HuH-7.5 (cell line): Measurements from ENCODE around the gene BTBD9.

Source experiments
- DNase-seq: peaks from one replicate; pipeline ENCODE4 v3.0.0; 2011; ENCODE audit warnings: low spot score

BTBD9 gene

DNA sequence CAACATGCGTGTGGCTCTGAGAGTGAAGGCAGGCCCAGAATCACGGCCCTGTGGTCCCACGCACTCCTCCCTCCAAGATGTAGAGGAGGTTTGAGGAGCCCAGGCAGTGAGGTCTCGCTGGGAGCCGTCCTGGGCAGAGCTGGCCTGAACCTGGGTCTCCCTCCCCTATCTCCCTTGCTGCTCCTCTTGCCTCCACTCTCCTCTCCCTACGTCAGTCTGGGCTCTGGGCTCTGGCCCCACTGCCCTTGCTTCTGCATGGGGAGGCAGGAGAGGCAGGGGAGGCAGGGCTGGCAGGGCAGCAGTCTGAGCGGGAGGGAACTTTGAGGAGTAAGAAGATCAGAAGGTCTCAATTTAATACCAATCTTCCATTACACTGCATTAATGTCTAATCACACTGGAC lies 445.1 kb downstream of the BTBD9 start:
- DNase-seq = no peak

DNA sequence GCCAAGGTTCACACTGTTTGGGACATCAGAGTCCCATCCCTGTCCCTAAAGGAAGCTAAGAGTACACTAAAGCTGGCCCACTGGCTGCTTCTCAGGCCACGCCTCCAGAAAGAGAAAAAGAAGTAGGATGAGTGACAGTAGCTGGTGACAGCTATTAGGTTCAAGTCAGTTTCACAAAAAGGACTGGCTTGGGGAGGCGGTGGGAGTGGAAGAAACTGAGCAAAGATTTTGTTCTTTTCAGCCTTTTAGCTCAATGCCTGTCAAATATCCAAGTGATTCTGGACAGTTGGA lies 445.5 kb downstream of the BTBD9 start:
- no peak for DNase-seq

DNA sequence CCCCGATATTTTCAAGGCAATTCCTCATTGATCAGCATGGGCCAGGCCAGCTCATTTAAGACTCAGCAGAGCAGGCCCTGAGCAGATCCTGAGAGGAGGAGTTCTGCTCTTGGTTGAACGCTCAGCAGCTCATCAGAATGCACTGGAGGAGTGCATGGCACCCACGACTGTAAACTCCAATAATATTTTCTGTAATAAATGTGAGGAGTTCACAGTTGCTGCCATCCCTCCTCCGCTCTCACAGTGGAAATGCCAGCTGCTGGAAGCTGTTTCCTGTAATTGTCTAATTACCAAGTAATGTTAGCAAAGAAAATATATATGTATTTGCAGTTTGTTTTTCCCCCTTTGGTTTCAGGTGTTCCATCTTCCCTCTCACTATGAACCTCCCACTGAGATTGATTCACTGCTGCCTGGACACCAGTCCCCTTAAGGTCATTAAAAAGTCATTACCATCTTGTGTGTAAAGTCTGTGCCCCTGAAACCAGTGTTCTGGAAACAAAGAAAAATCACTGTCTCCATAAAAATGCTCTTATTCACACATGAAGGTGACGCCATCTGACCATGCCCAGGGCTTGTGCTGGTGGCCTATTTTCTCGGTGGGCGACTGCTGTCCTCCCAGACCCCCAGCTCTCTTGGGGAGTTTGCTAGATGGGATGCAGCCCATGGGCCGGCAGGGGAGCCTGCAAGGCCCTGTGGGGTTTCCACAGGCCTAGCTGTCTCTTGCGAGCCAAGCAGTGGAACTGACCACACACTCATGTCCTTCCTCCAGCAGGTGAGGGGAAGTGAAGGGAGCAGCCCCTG lies 446.0 kb downstream of the BTBD9 start:
- no peak for DNase-seq

DNA sequence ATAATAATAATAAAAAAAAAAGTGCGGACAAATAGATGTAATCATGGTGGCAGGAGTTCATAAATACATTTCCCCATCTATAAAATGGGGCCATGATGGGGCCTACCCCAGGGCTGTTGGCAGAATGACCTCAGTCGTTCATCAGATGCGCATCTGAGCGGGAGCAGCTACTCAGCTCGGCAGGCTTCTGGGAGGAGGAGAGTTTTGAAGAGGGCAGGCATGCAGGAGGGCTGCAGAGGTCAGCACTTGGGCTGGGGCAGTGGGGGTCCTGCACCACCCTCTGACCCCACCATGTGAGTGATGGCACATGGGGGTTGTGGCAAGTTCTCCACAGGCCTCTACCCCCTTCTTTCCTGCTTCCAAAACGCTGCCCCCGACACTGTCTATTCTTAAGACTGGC lies 446.7 kb downstream of the BTBD9 start:
- DNase-seq = no peak

DNA sequence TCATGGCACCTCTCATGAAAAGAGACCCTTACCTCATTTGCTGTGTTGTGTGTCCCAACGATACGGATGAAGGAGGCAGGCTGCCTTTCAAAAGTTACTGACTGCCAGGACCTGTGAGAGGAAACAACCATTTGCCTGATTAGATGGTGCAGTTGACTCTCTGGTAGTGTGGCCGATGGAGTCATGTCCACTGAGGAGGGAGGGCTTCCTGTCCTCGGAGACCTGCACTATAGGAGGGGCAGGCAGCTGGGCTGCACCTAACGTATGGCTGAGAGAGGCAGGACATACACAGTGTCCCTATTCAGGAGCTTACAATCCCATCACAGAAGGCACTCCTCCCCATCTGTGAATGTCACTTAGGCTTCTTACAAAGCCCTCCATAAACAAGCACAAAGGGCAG lies 447.2 kb downstream of the BTBD9 start:
- DNase-seq = no peak

DNA sequence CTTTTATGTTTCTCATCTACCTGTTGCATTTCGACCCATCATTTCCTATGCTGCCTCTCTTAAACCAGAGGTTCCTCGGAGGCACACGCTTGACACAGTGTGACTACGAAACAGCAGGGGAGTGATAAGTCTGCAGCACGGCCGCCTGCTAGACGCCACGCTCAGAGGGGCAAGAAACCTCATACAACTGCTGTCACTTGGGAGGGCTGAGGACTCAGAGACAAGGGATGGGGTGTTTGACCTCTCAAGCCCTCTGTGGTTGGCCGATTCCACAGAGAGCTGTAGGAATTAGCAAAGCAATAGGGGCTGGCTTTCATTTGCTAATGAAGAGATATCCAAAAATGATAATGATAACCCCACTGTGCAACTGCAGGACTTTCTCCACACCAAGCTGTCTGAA lies 447.7 kb downstream of the BTBD9 start:
- no peak for DNase-seq

DNA sequence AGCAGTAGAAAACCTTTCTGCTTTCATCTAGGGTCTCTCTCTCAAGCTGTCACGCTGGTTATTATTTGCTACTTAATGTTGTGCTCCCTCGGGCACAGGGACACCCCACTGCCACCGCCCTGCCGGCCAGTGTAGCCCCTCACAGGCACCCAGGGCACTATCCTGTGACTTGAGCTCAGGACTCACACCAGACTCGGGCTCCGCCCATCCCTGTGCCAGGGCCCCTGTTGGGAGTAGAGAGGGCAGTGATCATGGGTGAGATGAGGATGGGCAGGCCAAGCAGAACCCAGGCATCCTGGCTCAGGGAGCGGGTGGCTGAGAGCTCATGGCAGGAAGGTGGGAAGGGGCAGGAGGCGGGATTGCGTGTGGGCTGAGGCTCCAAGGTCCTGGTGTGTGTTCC lies 448.3 kb downstream of the BTBD9 start:
- DNase-seq = no peak

DNA sequence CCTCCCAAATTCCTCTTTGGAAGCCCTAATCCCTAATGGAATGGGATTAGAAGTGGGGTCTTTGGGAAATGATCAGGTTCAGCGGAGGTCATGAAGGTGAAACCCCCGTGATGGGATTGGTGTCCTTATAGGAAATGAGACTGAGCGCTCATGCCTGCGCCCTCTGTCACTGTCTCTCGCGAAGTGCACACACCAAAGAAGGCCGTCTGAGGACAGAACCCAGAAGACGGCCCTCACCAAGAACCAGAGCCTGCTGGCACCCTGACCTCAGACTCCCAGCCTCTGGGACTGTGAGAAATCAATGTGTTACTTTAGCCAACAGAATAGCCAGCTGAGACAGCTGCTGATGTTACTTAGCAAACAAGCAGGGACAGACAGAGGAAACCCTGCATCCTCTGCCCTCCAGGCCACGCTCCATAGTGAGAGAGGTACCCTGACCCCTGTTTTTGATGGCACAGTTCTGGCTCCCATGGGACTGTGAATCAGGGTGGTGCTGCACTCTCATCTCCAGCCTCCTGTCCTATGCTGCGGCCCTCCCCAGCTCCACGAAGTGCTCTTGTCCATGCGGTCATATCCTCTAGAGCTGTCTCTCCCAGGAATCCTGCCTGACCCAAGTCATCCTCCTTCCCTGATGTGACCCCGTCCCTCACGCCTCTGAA lies 450.9 kb downstream of the BTBD9 start:
- DNase-seq = no peak

DNA sequence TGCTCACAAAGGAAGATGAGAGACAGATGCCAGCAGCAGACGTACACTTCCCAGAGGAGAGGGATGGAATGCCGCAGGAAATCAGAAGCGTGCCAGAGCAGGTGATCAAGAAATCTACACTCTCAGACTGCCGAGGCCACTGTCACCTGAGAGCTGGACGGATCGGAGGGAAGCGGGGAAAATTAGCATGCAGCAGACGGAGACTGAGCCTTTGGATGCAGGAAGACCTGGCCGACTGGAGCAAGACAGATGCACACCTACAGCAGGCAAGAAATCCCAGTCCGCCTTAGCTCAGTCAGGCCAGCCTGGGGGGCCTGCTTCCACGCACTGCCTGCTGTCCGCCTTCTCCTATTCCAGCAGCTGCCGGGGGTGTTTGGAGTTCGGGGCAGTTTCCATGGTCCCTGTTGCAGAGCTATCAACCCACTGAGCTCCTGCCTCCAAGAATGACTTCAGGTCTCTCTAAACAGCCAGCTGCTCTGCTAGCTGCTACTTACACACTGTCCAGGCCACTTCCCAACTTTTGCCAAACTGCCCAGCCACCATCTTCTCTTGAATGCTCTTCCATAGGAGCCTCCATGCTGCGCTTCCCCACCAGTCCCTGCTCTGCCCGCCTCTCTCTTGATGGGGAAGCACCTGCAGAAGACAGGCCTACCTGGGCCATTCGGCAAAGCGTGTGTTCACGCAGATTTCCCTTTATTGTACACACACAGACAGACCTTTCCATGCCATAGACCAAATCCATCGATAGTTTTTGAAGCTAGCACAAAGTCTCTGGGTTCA lies 451.7 kb downstream of the BTBD9 start:
- DNase-seq = no peak

DNA sequence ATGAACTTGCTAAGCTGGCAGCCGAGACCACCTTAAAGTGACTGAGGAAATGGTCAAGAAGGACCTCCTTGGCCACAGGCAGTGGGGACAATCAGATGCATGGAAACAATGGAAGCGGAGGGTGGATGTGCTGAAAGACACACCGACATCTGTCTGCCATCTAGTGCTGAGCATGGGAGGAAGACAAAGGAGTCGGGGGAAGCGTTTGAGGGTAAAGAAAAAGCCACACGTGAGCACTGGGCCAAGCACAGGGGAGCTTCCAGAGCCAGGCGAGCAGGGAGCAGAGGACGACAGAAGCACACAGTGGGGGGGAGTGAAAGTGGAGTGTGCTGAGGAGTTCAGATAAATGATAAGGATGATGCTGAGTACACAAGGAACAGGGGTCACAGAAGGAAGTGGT lies 452.4 kb downstream of the BTBD9 start:
- no peak for DNase-seq

DNA sequence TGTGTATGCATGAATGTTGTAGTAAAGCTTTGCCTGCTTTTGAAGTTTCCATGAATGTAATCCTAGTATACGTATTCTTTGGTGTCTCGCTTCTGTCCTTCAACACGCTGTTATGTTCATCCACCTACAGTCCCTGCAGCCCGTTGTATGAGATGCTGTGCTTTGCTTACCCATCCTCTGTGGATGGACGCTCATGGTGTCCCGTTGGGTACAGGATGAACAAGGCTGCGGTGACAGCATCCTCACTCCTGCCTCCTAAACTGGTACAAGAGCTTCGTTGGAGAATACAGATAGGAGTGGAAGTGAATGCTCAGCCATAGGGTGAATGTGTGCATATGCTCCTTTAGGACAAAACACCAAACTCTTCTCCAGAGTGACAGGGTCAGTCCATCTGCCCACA lies 454.0 kb downstream of the BTBD9 start:
- no peak for DNase-seq

DNA sequence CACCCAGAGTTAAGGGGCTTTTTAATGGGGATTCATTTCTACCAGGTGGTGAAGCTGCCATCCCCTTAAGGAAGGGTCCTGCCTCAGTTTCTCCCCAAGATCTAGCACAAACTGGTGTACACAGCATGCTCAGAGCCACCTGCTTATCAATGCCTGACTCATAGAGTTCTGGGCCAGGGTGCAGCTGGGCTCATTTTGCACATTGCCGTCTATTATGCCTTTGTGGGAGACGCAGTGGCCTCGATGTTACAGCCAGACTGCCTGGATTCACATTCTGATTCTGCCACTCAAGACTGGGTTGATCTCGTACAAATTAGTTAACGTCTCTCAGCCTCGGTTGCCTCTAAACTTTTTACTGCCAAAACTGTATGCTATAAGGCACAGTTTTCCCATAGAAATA lies 454.5 kb downstream of the BTBD9 start:
- no peak for DNase-seq

DNA sequence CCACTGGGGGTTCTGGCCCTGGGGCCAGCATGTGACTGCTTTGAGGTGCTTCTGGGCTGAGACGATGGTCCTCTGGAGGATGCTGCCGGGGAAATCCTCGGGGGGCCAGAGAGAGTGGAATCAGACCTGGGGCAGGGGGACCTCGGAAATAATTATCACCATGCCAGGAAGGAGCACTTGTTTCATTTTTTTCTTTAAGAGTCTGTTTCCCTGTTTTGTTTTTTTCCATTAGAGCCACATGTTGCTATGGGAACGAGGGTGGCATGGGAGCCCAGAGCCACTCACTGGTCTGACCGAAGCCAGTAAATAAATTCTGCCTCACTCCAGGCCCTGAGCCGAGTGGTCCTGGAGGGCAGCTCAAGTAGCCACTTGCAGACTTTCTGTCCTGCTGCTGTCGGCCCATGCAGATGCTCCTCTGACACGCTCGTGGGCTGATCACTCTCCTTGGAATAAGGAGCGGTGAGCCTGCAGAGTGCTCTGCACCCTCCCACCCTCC lies 455.1 kb downstream of the BTBD9 start:
- DNase-seq = no peak

DNA sequence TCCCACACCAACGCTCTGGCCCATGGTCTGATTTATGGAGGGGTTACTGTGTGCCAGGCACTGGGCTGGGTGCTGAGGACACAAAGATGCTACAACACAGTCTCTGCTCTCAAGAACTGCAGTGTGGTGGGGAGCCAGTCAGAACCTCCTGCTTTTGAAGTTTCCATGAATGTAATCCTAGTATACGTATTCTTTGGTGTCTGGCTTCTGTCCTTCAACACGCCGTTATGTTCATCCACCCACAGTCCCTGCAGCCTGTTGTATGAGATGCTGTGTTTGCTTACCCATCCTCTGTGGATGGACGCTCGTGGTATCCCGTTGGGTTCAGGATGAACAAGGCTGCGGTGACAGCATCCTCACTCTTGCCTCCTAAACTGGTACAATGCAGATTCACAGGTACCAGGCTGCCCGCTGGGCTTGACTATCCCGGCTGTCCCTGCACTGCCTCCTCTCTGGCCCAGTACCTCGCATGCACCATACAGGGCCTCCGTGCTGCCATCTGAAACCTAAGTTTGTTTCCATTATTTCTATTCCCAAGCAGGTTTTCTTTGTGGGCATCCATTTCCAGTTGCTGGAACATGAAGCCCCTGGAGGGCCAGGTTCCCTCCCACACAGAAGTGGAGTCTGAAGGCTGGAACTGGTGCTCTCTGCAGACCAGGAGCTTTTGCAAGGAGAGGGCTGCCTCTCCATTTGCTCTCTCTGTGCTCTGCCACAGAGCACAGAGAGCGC lies 455.7 kb downstream of the BTBD9 start:
- DNase-seq = no peak

DNA sequence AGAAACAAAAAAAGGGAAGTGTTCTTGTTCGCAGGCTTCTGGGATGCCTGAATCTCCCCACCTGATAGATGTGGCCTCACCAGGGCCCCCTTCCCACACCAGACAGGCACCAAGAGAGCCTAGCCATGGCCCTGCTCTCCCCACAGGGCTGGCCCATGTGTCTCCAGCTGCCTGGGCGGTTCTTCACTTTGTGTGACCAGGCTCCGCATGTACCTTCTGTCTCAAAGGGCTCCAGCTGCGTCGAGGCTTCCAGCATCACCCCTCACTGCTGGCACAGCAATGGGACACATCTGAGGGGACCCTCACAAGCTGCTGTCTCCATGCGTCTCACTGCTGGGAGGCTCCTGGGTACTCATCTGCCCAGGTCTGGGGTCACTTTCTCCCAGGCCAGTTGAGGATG lies 457.3 kb downstream of the BTBD9 start:
- DNase-seq = no peak

DNA sequence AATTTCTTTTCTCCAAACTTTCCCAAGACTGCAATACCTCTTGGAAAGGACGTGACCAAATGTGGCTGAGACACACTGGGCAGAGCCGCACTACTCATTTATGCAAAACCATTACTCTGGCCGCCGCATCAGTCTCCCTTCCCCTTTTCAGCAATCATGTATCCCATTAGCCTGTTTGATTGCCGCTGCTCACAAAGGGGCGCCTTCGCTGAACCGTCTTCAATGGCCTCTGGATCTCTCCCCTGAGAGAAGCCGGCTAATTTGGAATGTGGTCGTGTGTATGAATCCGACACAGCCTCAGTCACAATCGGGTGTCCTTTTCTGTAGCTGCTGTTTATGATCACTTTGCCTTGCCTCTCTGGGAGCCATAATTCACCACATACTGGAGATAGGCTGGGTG lies 459.1 kb downstream of the BTBD9 start:
- no peak for DNase-seq

DNA sequence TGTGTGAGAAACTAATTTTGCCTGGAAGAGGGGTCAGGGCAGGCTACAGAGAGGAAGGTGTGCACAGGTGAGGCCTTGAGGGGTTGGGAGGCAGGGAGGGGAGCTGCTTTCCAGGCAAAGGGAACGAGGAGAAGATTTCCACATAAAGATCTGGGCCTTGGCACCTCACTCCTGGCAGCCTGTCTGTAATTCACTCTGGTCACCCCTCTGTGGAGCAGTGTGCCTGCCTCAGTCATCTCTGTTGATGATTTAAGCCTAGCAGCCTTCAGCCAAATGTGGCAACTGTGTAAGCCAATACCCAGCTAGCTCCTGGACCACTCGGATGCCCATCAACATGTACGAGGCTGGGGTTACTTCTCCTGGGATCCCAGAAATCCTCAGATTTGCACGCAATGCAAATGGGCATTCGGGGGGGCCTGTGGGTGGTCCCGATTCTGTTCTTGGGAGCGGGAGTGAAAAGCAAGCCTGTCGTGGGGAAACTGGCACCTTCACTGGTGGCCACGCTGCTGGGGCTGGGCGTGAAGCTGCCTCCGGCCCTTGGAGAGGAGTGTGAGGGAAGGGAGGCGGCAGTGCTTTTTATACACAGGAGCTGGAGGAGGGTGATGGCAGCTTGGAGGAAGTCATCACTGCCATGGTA lies 459.8 kb downstream of the BTBD9 start:
- no peak for DNase-seq

DNA sequence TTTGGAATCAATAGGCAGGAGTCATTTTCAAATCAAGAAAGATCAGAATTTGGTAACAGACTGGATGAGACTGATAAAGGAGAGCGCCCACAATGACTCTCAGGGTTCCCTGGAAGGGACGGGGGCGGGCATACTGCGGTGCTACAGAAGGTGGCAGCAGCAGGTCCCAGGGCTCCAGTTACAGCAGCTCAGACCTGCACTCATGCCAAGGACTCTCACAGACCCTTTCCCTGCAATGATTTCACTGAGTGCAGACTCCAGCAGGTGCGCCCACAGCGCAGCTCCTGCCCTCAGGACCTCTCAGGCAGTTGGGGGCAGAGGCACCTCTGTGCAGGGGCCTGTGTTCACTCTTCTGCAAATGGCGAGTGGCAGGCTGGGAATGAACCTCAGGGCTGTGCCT lies 460.4 kb downstream of the BTBD9 start:
- no peak for DNase-seq

DNA sequence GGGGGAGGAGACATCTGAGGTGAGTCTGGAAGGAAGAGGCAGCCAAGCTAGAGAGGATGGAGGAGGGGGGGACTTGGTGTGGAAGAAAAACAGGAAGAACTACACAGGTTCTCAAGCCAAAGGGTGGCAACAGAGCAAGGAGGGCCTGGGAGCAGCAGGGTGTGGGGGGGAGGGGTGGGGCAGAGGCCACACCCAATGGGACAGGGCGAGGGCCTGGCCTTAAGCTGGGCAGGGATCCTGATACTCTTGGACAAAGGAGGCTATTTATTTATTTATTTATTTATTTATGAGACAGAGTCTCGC lies 461.2 kb downstream of the BTBD9 start:
- no peak for DNase-seq

DNA sequence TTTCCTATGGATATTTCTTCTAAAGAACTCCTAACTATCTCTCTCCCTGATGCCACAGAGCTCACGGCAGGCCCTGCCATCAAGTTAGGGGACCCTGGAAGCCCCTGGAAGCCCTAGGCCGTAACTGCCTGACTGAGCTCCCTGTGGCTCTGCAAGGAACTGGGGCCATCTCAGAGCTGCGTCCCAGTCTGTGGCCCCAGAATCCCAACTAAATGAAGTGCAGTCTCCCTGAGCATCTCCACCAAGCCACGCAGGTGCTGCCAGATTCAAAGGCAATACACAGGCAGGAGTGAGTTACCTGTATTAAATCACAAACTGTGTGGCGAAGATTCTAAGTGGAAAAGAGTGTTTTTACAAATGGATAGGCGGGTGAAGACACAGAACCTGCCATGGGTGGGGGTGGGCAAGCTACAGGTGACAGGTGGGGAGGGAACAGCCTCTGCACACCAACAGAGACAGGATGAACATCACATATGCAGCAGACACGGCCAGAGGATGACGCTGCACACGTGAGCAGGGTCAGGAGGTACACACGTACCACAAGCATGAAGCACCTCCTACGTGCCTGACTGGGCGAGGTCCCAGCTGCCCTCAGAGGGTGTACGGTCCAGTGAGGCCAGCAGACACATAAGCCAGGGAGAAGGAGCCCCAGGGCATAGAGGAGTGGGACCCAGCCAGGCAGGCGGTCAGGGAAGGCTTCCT lies 461.7 kb downstream of the BTBD9 start:
- no peak for DNase-seq
